Measurements from ENCODE around the gene IDUA.
A peak's percentile ranks its signal among the peaks of the same experiment; 100 is the strongest.
"Not testable (repeated sequence)": the region's sequence is repeated elsewhere in the genome, so short reads cannot be mapped to it uniquely, and the experiment has no call there.

The IDUA gene

GRCh38 chr4:998096-998691 lies 11.3 kb downstream of the IDUA start:
- Histone ChIP-seq H3K36me3 (ENCODE audit: control insufficient read depth, insufficient read depth, low read length) (no peaks in the 10 kb centered on the region), H3K23ac (ENCODE audit: low read length) (no peak overlapping the region), H3K56ac (ENCODE audit: low read length) (no peak overlapping the region), H3K79me2 (ENCODE audit: control insufficient read depth, insufficient read depth, low read length) (no peaks in the 10 kb centered on the region), H3K4me1 (ENCODE audit: control insufficient read depth, low read depth, low read length) (no peaks in the 10 kb centered on the region), H4K5ac (ENCODE audit: low read length) (no peak overlapping the region), H3K4me3 (ENCODE audit: low read length) (no peak overlapping the region), H3K4me2 (ENCODE audit: low read length) (no peak overlapping the region), H3K18ac (ENCODE audit: low read length) (no peak overlapping the region), H3K79me1 (ENCODE audit: low read length) (no peaks in the 10 kb centered on the region), H3K9ac (ENCODE audit: low read length) (no peak overlapping the region), H4K8ac (ENCODE audit: low read depth, low read length) (no peak overlapping the region), H2BK120ac (ENCODE audit: low read depth, low read length) (no peak overlapping the region), H3K27me3 (ENCODE audit: insufficient read depth, low read length, poor library complexity) (peaks cover 40% of the 10 kb centered on the region), H3K4ac (ENCODE audit: low read depth, low read length) (no peak overlapping the region), H2BK15ac (replicated peaks; ENCODE audit: low read depth) (no peak overlapping the region), H3K27ac (ENCODE audit: low read depth, low read length) (no peak overlapping the region), H2BK5ac (ENCODE audit: low read length) (no peak overlapping the region), H2AK5ac (ENCODE audit: low read length) (no peak overlapping the region)
- no peak for DNase-seq
- no CpG with 5 or more reads among the region's 12 CpGs for WGBS (ENCODE audit: extremely low coverage, insufficient coverage, low lambda C conversion rate)

GRCh38 chr4:999240-999863 lies 12.5 kb downstream of the IDUA start:
- DNase-seq: not testable (repeated sequence)

DNA sequence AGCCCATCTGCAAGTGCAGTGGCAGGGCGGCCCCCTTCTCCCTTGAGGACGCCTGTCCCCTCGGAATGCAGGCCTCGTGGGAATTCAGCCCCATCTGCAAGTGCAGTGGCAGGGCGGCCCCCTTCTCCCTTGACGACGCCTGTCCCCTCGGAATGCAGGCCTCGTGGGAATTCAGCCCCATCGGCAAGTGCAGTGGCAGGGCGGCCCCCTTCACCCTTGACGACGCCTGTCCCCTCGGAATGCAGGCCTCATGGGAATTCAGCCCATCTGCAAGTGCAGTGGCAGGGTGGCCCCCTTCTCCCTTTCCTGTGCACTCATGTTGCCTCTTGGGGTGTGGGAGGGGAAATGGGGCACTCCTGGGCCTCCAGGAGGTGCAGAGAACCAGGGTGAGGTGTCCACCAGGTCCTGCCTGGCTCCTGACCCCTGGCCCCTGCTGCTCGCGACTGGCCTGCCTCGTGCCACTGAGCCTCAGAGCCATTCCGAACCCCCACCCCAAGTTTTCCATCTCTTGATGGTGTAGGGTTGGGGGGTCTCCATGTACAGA lies 13.1 kb downstream of the IDUA start:
- Histone ChIP-seq H3K23ac (ENCODE audit: low read length) (no peak overlapping the region), H3K27ac (ENCODE audit: low read depth, low read length) (no peak overlapping the region), H3K27me3 (ENCODE audit: insufficient read depth, low read length, poor library complexity) (peaks cover 49% of the 10 kb centered on the region), H3K4me3 (ENCODE audit: low read length) (no peak overlapping the region), H3K36me3 (ENCODE audit: control insufficient read depth, insufficient read depth, low read length) (no peaks in the 10 kb centered on the region), H2AK5ac (ENCODE audit: low read length) (no peak overlapping the region), H4K8ac (ENCODE audit: low read depth, low read length) (no peak overlapping the region), H2BK120ac (ENCODE audit: low read depth, low read length) (no peak overlapping the region), H3K79me2 (ENCODE audit: control insufficient read depth, insufficient read depth, low read length) (no peaks in the 10 kb centered on the region), H2BK15ac (replicated peaks; ENCODE audit: low read depth) (no peak overlapping the region), H2BK5ac (ENCODE audit: low read length) (no peak overlapping the region), H3K4me1 (ENCODE audit: control insufficient read depth, low read depth, low read length) (no peaks in the 10 kb centered on the region), H3K9ac (ENCODE audit: low read length) (no peak overlapping the region), H3K79me1 (ENCODE audit: low read length) (no peaks in the 10 kb centered on the region), H3K56ac (ENCODE audit: low read length) (no peak overlapping the region), H4K5ac (ENCODE audit: low read length) (no peak overlapping the region), H3K18ac (ENCODE audit: low read length) (no peak overlapping the region), H3K4ac (ENCODE audit: low read depth, low read length) (no peak overlapping the region), H3K4me2 (ENCODE audit: low read length) (no peak overlapping the region)
- no peak for DNase-seq
- no CpG with 5 or more reads among the region's 18 CpGs for WGBS (ENCODE audit: extremely low coverage, insufficient coverage, low lambda C conversion rate)

More at GRCh38 chr4:999240-999863, 12.5 kb downstream of the IDUA start:
- H3K4me3 ChIP-seq (ENCODE audit: low read length); H3K18ac ChIP-seq (ENCODE audit: low read length); H3K9ac ChIP-seq (ENCODE audit: low read length); H3K23ac ChIP-seq (ENCODE audit: low read length); H2BK15ac ChIP-seq (replicated peaks; ENCODE audit: low read depth); H2AK5ac ChIP-seq (ENCODE audit: low read length); H3K4me1 ChIP-seq (ENCODE audit: control insufficient read depth, low read depth, low read length); H4K5ac ChIP-seq (ENCODE audit: low read length); H3K79me2 ChIP-seq (ENCODE audit: control insufficient read depth, insufficient read depth, low read length); H2BK120ac ChIP-seq (ENCODE audit: low read depth, low read length); H4K8ac ChIP-seq (ENCODE audit: low read depth, low read length); H3K36me3 ChIP-seq (ENCODE audit: control insufficient read depth, insufficient read depth, low read length); H2BK5ac ChIP-seq (ENCODE audit: low read length); H3K79me1 ChIP-seq (ENCODE audit: low read length); H3K4me2 ChIP-seq (ENCODE audit: low read length); H3K56ac ChIP-seq (ENCODE audit: low read length); H3K4ac ChIP-seq (ENCODE audit: low read depth, low read length); H3K27ac ChIP-seq (ENCODE audit: low read depth, low read length): not testable (repeated sequence)
- H3K27me3 ChIP-seq (ENCODE audit: insufficient read depth, low read length, poor library complexity): peaks cover 49% of the 10 kb centered on the region
- no CpG with 5 or more reads among the region's 21 CpGs for WGBS (ENCODE audit: extremely low coverage, insufficient coverage, low lambda C conversion rate)

GRCh38 chr4:1000686-1001260 lies 13.9 kb downstream of the IDUA start:
- DNase-seq: no peak
- Histone ChIP-seq H3K4ac (ENCODE audit: low read depth, low read length) (no peak overlapping the region), H4K8ac (ENCODE audit: low read depth, low read length) (no peak overlapping the region), H3K56ac (ENCODE audit: low read length) (no peak overlapping the region), H3K18ac (ENCODE audit: low read length) (no peak overlapping the region), H3K79me2 (ENCODE audit: control insufficient read depth, insufficient read depth, low read length) (no peaks in the 10 kb centered on the region), H3K27me3 (ENCODE audit: insufficient read depth, low read length, poor library complexity) (peaks cover 49% of the 10 kb centered on the region), H3K4me1 (ENCODE audit: control insufficient read depth, low read depth, low read length) (no peaks in the 10 kb centered on the region), H2BK15ac (replicated peaks; ENCODE audit: low read depth) (no peak overlapping the region), H3K36me3 (ENCODE audit: control insufficient read depth, insufficient read depth, low read length) (no peaks in the 10 kb centered on the region), H3K9ac (ENCODE audit: low read length) (no peak overlapping the region), H2BK5ac (ENCODE audit: low read length) (no peak overlapping the region), H4K5ac (ENCODE audit: low read length) (no peak overlapping the region), H3K4me2 (ENCODE audit: low read length) (no peak overlapping the region), H3K4me3 (ENCODE audit: low read length) (no peak overlapping the region), H3K23ac (ENCODE audit: low read length) (no peak overlapping the region), H2BK120ac (ENCODE audit: low read depth, low read length) (no peak overlapping the region), H3K79me1 (ENCODE audit: low read length) (no peaks in the 10 kb centered on the region), H2AK5ac (ENCODE audit: low read length) (no peak overlapping the region), H3K27ac (ENCODE audit: low read depth, low read length) (no peak overlapping the region)
- no CpG with 5 or more reads among the region's 15 CpGs for WGBS (ENCODE audit: extremely low coverage, insufficient coverage, low lambda C conversion rate)

- no CpG with 5 or more reads among the region's 48 CpGs for WGBS (ENCODE audit: extremely low coverage, insufficient coverage, low lambda C conversion rate)
- no peak overlapping the region for H3K4me3 ChIP-seq (ENCODE audit: low read length)
- H3K9ac ChIP-seq (ENCODE audit: low read length): no peak overlapping the region
Observed at GRCh38 chr4:1001561-1002130, 14.8 kb downstream of the IDUA start.

More at GRCh38 chr4:1001561-1002130, 14.8 kb downstream of the IDUA start:
- no peaks in the 10 kb centered on the region for H3K36me3 ChIP-seq (ENCODE audit: control insufficient read depth, insufficient read depth, low read length)
- DNase-seq: no peak
- H2BK120ac ChIP-seq (ENCODE audit: low read depth, low read length): no peak overlapping the region
- no peak overlapping the region for H3K4me2 ChIP-seq (ENCODE audit: low read length)
- no peak overlapping the region for H2BK5ac ChIP-seq (ENCODE audit: low read length)
- no peak overlapping the region for H3K4ac ChIP-seq (ENCODE audit: low read depth, low read length)
- H3K79me2 ChIP-seq (ENCODE audit: control insufficient read depth, insufficient read depth, low read length): no peaks in the 10 kb centered on the region
- no peaks in the 10 kb centered on the region for H3K79me1 ChIP-seq (ENCODE audit: low read length)
- no peak overlapping the region for H4K5ac ChIP-seq (ENCODE audit: low read length)
- no peak overlapping the region for H2BK15ac ChIP-seq (replicated peaks; ENCODE audit: low read depth)
- peak overlapping the region; percentile 6 for H3K23ac ChIP-seq (ENCODE audit: low read length)
- H3K56ac ChIP-seq (ENCODE audit: low read length): no peak overlapping the region
- H3K4me1 ChIP-seq (ENCODE audit: control insufficient read depth, low read depth, low read length): no peaks in the 10 kb centered on the region
- no peak overlapping the region for H2AK5ac ChIP-seq (ENCODE audit: low read length)
- no peak overlapping the region for H3K18ac ChIP-seq (ENCODE audit: low read length)
- H4K8ac ChIP-seq (ENCODE audit: low read depth, low read length): no peak overlapping the region
- no peak overlapping the region for H3K27ac ChIP-seq (ENCODE audit: low read depth, low read length)
- H3K27me3 ChIP-seq (ENCODE audit: insufficient read depth, low read length, poor library complexity): peaks cover 44% of the 10 kb centered on the region
